GM12878 (cell line): ENCODE measurements around the gene SVIP. TPM values are rescaled to one million over a fixed set of nuclear protein-coding genes. Genes with fewer than 3 reads are reported as not detected.

Experiments used
- ATAC-seq: fragments of 200-7000 bp; cut with Tn5 transposase; 3 replicates; pipeline ENCODE4 v1.9.1; 2020; ENCODE audit warnings: mild to moderate bottlenecking, moderate library complexity
- BruUV-seq: library from RNA; stranded (reverse); fragments of 400-500 nt; replicated peaks from 2 replicates; lab custom pipeline; 2021; lab: Mats Ljungman, UMichigan
- CTCF ChIA-PET: fragments of 300-600 bp; sonication (Branson Sonifier 250); formaldehyde crosslinking; extraction: SDS; loops from one replicate; lab custom pipeline; 2021; ENCODE audit warnings: inconsistent platforms; lab: Yijun Ruan, JAX
- POLR2A ChIA-PET: fragments of 350-600 bp; formaldehyde crosslinking; extraction: SDS; loops from one replicate; lab custom pipeline; 2021; ENCODE audit warnings: inconsistent platforms; lab: Charles Lee
- RAD21 ChIA-PET: fragments of 300-600 bp; sonication (Branson Sonifier 250); formaldehyde crosslinking; loops from one replicate; lab custom pipeline; 2023; ENCODE audit warnings: antibody characterized with exemption; ENCODE audit not compliant: unreplicated experiment; lab: Charles Lee
- SMC1A ChIA-PET: fragments of 300-600 bp; sonication (Branson Sonifier 250); formaldehyde crosslinking; loops from one replicate; lab custom pipeline; 2023; ENCODE audit not compliant: unreplicated experiment, uncharacterized antibody; lab: Charles Lee
- DNase-seq: peaks from one replicate; pipeline ENCODE4 v3.0.0-alpha.2; 2011; ENCODE audit warnings: low read depth, low spot score
- FAIRE-seq: peaks from 3 replicates; lab custom pipeline; 2011; peaks lifted over from hg19 to GRCh38; lab: Jason Lieb, UNC
- H2AFZ ChIP-seq: 2 replicates; pipeline ENCODE4 v1.6.0; 2011; ENCODE audit warnings: low read depth, low read length, control low read depth; ENCODE audit not compliant: control insufficient read depth
- H3K27ac ChIP-seq: 2 replicates; pipeline ENCODE4 v1.5.1; 2011; ENCODE audit warnings: control low read depth; ENCODE audit not compliant: control insufficient read depth, insufficient read depth
- H3K27me3 ChIP-seq, 2 experiments: replicated peaks in 1 of 2; 2 replicates each; pipeline versions ENCODE4 v1.6.0 to v1.6.1; 2011; ENCODE audit warnings: low read length in 1 of 2; ENCODE audit not compliant: control insufficient read depth in 2 of 2, insufficient read depth in 2 of 2
- H3K36me3 ChIP-seq, 2 experiments: 2 replicates each; pipeline ENCODE4 v1.5.1; 2011; ENCODE audit warnings: low read length in 1 of 2; ENCODE audit not compliant: control insufficient read depth in 2 of 2, insufficient read depth in 2 of 2
- H3K4me1 ChIP-seq: 2 replicates; pipeline ENCODE4 v1.6.1; 2011; ENCODE audit warnings: mild to moderate bottlenecking, low read length, moderate library complexity, mixed read lengths; ENCODE audit not compliant: control insufficient read depth, insufficient read depth
- H3K4me2 ChIP-seq: 2 replicates; pipeline ENCODE4 v1.6.0; 2011; ENCODE audit warnings: control low read depth; ENCODE audit not compliant: control insufficient read depth, insufficient read depth
- H3K4me3 ChIP-seq: fragments of 200-600 bp; sonication (generic); 2 replicates; pipeline ENCODE4 v1.5.1; 2016
- H3K79me2 ChIP-seq: 2 replicates; pipeline ENCODE4 v1.6.0; 2011; ENCODE audit warnings: low read length; ENCODE audit not compliant: control insufficient read depth, insufficient read depth
- H3K9ac ChIP-seq: 2 replicates; pipeline ENCODE4 v1.8.0; 2011; ENCODE audit warnings: low read length, control low read depth, mixed read lengths; ENCODE audit not compliant: control insufficient read depth, insufficient read depth
- H3K9me3 ChIP-seq: replicated peaks from 3 replicates; pipeline ENCODE4 v1.5.1; 2011; ENCODE audit warnings: mild to moderate bottlenecking, low read length; ENCODE audit not compliant: control insufficient read depth, insufficient read depth
- H4K20me1 ChIP-seq: 2 replicates; pipeline ENCODE4 v1.6.0; 2011; ENCODE audit not compliant: control insufficient read depth, insufficient read depth
- ATF7 ChIP-seq: fragments of 450-650 bp; IDR thresholded peaks from 2 replicates; pipeline ENCODE4 v1.6.1; 2016; ENCODE audit warnings: low read depth, mild to moderate bottlenecking
- BRCA1 ChIP-seq: IDR thresholded peaks from 2 replicates; pipeline ENCODE4 v1.6.1; 2011; ENCODE audit warnings: low read depth, low read length, improper control_type of control experiment
- CHD2 ChIP-seq: IDR thresholded peaks from 2 replicates; pipeline ENCODE4 v1.6.1; 2011; ENCODE audit warnings: low read depth, low read length, improper control_type of control experiment, borderline replicate concordance
- EP300 ChIP-seq, 2 experiments: fragments of 150-350 bp in 1 of 2; IDR thresholded peaks; 2 replicates each; pipeline ENCODE4 v1.6.1; 2011 to 2012; ENCODE audit warnings: low read depth in 2 of 2, low read length in 2 of 2, borderline replicate concordance in 1 of 2, improper control_type of control experiment in 1 of 2, inconsistent platforms in 1 of 2; ENCODE audit not compliant: control insufficient read depth in 1 of 2
- ESRRA ChIP-seq: IDR thresholded peaks from 2 replicates; pipeline ENCODE4 v1.6.1; 2012; ENCODE audit warnings: mild to moderate bottlenecking, low read length, improper control_type of control experiment
- MXI1 ChIP-seq: fragments of 150-350 bp; IDR thresholded peaks from 2 replicates; pipeline ENCODE4 v1.6.1; 2011; ENCODE audit warnings: low read depth, mild to moderate bottlenecking, inconsistent platforms, low read length, improper control_type of control experiment
- NRF1 ChIP-seq: conservative IDR thresholded peaks from 2 replicates; pipeline ENCODE4 v1.6.1; 2011; ENCODE audit warnings: mild to moderate bottlenecking, low read depth, low read length, improper control_type of control experiment
- RAD21 ChIP-seq: IDR thresholded peaks from 2 replicates; pipeline ENCODE4 v1.6.1; 2011; ENCODE audit warnings: mild to moderate bottlenecking, low read depth, low read length, moderate library complexity; ENCODE audit not compliant: insufficient read depth
- SIX5 ChIP-seq: IDR thresholded peaks from 2 replicates; pipeline ENCODE4 v1.6.1; 2011; ENCODE audit warnings: mild to moderate bottlenecking, low read depth, low read length, moderate library complexity; ENCODE audit not compliant: severe bottlenecking
- STAT1 ChIP-seq: fragments of 450-650 bp; conservative IDR thresholded peaks from 2 replicates; pipeline ENCODE4 v1.6.1; 2014; ENCODE audit warnings: antibody characterized with exemption, mild to moderate bottlenecking
- STAT3 ChIP-seq: IDR thresholded peaks from 2 replicates; pipeline ENCODE4 v1.6.1; 2011; ENCODE audit warnings: low read depth, low read length, improper control_type of control experiment
- TCF3 ChIP-seq: IDR thresholded peaks from 2 replicates; pipeline ENCODE4 v1.6.1; 2012; ENCODE audit warnings: low read depth, mild to moderate bottlenecking, low read length, borderline replicate concordance; ENCODE audit not compliant: insufficient read depth
- WGBS: methylation state at CpG from one replicate; pipeline ENCODE4 v1.1.6; 2016; ENCODE audit warnings: low lambda C conversion rate; ENCODE audit not compliant: insufficient replicate concordance, insufficient coverage; ENCODE audit errors: missing lambda C conversion rate; 5-methylcytosine and 5-hydroxymethylcytosine counted together
- in situ Hi-C: fragments of 300-500 bp; cut with MboI; formaldehyde crosslinking; loops from 9 replicates; pipeline ENCODE4 v1.14.3; 2018; ENCODE audit warnings: mixed read lengths
- intact Hi-C: fragments of 100-400 bp; cut with micrococcal nuclease; formaldehyde crosslinking; loops from one replicate; pipeline ENCODE4 v1.14.2; 2022; ENCODE audit not compliant: unreplicated experiment
- polyA plus RNA-seq, 11 experiments: library from polyadenylated mRNA; depleted of rRNA in 4 of 11; unstranded in 6 of 11; stranded (reverse) in 5 of 11; fragments of >200 nt; fragmentation: Nextera tagmentation in 4 of 11; fragmentation: Illumina TruSeq in 1 of 11; extraction: Ambion mirVana in 4 of 11; extraction: Trizol in 1 of 11; gene quantifications; 1 replicate in 1 of 11; 2 replicates in 10 of 11; pipeline versions ENCODE4 v1.2.1 to v1.2.3, GENCODE V29; 2011 to 2016; ENCODE audit warnings: inconsistent platforms in 2 of 11, missing spikeins in 2 of 11, low read depth in 1 of 11
- total RNA-seq, 4 experiments: library from RNA; depleted of rRNA in 3 of 4; stranded (reverse); fragments of >200 nt in 3 of 4; fragmentation: Illumina TruSeq in 1 of 4; extraction: Trizol in 1 of 4; gene quantifications; 2 replicates each; pipeline versions ENCODE4 v1.2.1 to v1.2.3, GENCODE V29; 2013 to 2021
- TF ChIP-seq, protein P1 (sequence below): IDR thresholded peaks from 2 replicates; pipeline ENCODE4 v1.6.1; 2012; ENCODE audit warnings: low read length, inconsistent platforms
- TF ChIP-seq, protein P2 (sequence below): fragments of 450-650 bp; IDR thresholded peaks from 2 replicates; pipeline ENCODE4 v1.6.1; 2017; ENCODE audit warnings: borderline replicate concordance

SVIP gene
- total and polyA plus RNA-seq, 10 of the 15 experiments (the other 5 are each of a cell fraction or from before 2014, with no cell fraction given) = 17.8 to 78.0 (median 55.4) TPM

DNA sequence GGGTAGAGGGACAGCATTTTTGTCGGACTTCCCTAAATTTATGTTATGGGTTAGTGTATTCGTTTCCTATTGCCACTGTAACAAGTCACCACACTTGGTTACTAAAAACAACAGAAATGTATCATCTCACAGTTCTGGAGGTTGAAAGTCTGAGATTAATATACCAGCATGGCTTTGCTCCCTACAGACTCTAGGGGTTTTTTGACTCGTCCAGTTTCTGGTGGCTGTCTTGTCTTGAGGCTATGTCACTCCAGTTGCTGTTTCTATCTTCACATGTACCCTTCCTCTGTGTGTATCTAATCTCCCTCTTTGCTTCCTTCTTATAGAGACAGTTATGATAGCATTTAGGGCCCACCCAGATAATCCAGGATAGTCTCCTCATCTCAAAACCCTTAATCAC is 39.7 kb upstream of the SVIP start:
- H3K9me3 ChIP-seq = no peaks in the 10 kb centered on the region

DNA sequence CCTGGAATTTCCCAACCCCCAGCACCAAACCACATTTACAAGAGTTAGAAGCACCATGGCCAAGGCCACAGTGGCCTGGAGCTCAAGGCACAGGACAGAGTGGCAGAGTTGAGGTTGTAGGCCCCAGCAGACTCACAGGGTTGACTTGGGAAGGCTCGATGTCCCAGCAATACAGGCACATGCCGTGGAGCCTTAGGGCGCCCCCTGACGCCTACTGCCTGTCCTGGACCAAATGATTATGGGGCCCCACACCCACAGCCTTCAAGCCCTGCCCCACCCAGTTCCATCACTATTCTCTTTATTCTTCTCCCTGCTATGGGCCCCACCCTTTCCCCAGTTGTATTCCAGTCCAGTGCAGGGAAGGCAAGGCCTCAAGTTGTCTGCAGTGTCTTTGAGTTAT is 30.6 kb upstream of the SVIP start, which contains the start of gene CCDC179:
Gene CCDC179, minus strand, starts transcription at position 234 of the 400 bp plus-strand sequence. Its CDS starts 53 bp downstream, at position 181.
- CTCF ChIA-PET = interaction anchor here (0.5 to 0.6 kb wide), 2 partner anchors 17 to 493 kb away, joined by 3 read pairs; no protein-coding TSS in a partner anchor
- in situ Hi-C loops = no loop called here
- ATAC-seq = no peak
- no peak for TF ChIP-seq BRCA1
- TF ChIP-seq, protein P1, sequence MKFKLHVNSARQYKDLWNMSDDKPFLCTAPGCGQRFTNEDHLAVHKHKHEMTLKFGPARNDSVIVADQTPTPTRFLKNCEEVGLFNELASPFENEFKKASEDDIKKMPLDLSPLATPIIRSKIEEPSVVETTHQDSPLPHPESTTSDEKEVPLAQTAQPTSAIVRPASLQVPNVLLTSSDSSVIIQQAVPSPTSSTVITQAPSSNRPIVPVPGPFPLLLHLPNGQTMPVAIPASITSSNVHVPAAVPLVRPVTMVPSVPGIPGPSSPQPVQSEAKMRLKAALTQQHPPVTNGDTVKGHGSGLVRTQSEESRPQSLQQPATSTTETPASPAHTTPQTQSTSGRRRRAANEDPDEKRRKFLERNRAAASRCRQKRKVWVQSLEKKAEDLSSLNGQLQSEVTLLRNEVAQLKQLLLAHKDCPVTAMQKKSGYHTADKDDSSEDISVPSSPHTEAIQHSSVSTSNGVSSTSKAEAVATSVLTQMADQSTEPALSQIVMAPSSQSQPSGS = no peak
- no peak for TF ChIP-seq STAT3
- no peak for TF ChIP-seq MXI1
- TF ChIP-seq, protein P2, sequence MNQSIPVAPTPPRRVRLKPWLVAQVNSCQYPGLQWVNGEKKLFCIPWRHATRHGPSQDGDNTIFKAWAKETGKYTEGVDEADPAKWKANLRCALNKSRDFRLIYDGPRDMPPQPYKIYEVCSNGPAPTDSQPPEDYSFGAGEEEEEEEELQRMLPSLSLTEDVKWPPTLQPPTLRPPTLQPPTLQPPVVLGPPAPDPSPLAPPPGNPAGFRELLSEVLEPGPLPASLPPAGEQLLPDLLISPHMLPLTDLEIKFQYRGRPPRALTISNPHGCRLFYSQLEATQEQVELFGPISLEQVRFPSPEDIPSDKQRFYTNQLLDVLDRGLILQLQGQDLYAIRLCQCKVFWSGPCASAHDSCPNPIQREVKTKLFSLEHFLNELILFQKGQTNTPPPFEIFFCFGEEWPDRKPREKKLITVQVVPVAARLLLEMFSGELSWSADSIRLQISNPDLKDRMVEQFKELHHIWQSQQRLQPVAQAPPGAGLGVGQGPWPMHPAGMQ = no peak
- TF ChIP-seq CHD2 = no peak
- TF ChIP-seq ESRRA = no peak
- no peak for TF ChIP-seq NRF1
- TF ChIP-seq EP300 (IDR thresholded peaks at IDR 0.05; ENCODE audit: borderline replicate concordance in 1 of 2, control insufficient read depth in 1 of 2, low read depth in 2 of 2, low read length in 2 of 2) = no peak
- no peak for TF ChIP-seq SIX5

More for the DNA sequence above, 39.7 kb upstream of the SVIP start:
- H3K36me3 ChIP-seq = no peaks in the 10 kb centered on the region
- no peak overlapping the region for H3K4me3 ChIP-seq
- no peak overlapping the region for H3K9ac ChIP-seq
- ChIA-PET SMC1A (no interaction called here), CTCF (no interaction called here), RAD21 (no interaction called here), POLR2A (no interaction called here)
- H3K4me1 ChIP-seq = no peaks in the 10 kb centered on the region
- H3K79me2 ChIP-seq = no peaks in the 10 kb centered on the region
- ATAC-seq = peak; percentile 93
- BruUV-seq = no TSS peak
- intact Hi-C loops (no loop called here), in situ Hi-C loops (no loop called here)
- H3K27me3 ChIP-seq = no peaks in the 10 kb centered on the region
- H4K20me1 ChIP-seq = no peaks in the 10 kb centered on the region
- no peak overlapping the region for H3K27ac ChIP-seq
- TF ChIP-seq ATF7 = no peak
- TF ChIP-seq TCF3 = no peak
- no peak for TF ChIP-seq STAT1
- TF ChIP-seq RAD21 = no peak
- TF ChIP-seq, all 136 proteins: peak for 0
- WGBS = 0% methylated on average over 3 of the region's 3 CpGs
- DNase-seq (no peak), FAIRE-seq (no peak)
- Histone ChIP-seq H2AFZ (no peak overlapping the region), H3K4me2 (no peak overlapping the region)

More for the DNA sequence above, 30.6 kb upstream of the SVIP start, which contains the start of gene CCDC179:
- FAIRE-seq = no peak
- H4K20me1 ChIP-seq = no peaks in the 10 kb centered on the region
- ChIA-PET POLR2A (no interaction called here), SMC1A (interaction anchor here (0.9 to 1.2 kb wide), 3 partner anchors 14 to 19 kb away, joined by 3 to 5 read pairs (median 3); no protein-coding TSS in a partner anchor), RAD21 (interaction anchor here (1.2 kb wide), 1 partner anchor 16 kb away, joined by 3 read pairs; no protein-coding TSS in a partner anchor)
- WGBS = 77% methylated on average over 4 of the region's 4 CpGs
- H3K4me3 ChIP-seq = no peak within 1 kb of the TSS
- DNase-seq = no peak
- H3K36me3 ChIP-seq = no peaks in the 10 kb centered on the region
- intact Hi-C loops = no loop called here
- H3K4me2 ChIP-seq = no peak within 1 kb of the TSS
- no peak within 1 kb of the TSS for H3K9ac ChIP-seq
- H3K27ac ChIP-seq = no peak within 1 kb of the TSS
- H3K79me2 ChIP-seq = no peaks in the 10 kb centered on the region
- H3K4me1 ChIP-seq = no peaks in the 10 kb centered on the region
- no TSS peak for BruUV-seq
- H3K27me3 ChIP-seq = no peaks in the 10 kb centered on the region
- no peak within 1 kb of the TSS for H2AFZ ChIP-seq
- H3K9me3 ChIP-seq = no peaks in the 10 kb centered on the region
